ENCODE data around the gene NFYC.

DNA sequence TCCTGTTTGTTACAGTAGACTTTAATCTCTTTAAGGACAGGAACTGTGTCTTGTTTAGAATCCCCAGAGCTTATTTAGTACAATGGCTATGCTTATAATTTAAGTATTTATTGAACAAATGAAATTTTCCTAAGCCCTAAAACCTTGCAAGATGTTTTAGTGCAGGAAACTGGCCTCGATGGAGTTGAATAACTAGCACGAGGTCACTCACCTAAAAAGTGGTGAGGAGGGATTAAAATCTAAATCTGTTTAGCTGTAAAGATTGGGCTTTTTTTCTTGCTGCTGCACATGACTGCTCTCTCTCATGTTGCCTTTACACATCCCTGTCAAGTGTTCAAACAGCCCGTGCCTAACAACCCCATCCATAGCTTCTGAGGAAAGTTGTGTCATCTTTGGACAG is 10.2 kb downstream of the NFYC start:
- TF ChIP-seq, protein P1, sequence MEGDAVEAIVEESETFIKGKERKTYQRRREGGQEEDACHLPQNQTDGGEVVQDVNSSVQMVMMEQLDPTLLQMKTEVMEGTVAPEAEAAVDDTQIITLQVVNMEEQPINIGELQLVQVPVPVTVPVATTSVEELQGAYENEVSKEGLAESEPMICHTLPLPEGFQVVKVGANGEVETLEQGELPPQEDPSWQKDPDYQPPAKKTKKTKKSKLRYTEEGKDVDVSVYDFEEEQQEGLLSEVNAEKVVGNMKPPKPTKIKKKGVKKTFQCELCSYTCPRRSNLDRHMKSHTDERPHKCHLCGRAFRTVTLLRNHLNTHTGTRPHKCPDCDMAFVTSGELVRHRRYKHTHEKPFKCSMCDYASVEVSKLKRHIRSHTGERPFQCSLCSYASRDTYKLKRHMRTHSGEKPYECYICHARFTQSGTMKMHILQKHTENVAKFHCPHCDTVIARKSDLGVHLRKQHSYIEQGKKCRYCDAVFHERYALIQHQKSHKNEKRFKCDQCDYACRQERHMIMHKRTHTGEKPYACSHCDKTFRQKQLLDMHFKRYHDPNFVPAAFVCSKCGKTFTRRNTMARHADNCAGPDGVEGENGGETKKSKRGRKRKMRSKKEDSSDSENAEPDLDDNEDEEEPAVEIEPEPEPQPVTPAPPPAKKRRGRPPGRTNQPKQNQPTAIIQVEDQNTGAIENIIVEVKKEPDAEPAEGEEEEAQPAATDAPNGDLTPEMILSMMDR (tag by site-specific recombination; IDR thresholded peaks at IDR 0.05), result no peak
- TF ChIP-seq ZNF311 (tag by site-specific recombination; IDR thresholded peaks at IDR 0.05; ENCODE audit: borderline replicate concordance), result no peak
- TF ChIP-seq ZNF510 (tag by site-specific recombination; IDR thresholded peaks at IDR 0.05; ENCODE audit: insufficient replicate concordance), result no peak
- TF ChIP-seq ZNF777 (tag by site-specific recombination; IDR thresholded peaks at IDR 0.05; ENCODE audit: borderline replicate concordance), result no peak
- no peak for TF ChIP-seq SALL2 (tag by site-specific recombination; IDR thresholded peaks at IDR 0.05; ENCODE audit: borderline replicate concordance)
- no peak for TF ChIP-seq ZNF239 (tag by site-specific recombination; IDR thresholded peaks at IDR 0.05)
- TF ChIP-seq ZNF112 (tag by site-specific recombination; IDR thresholded peaks at IDR 0.05), result no peak
- no peak for TF ChIP-seq ZBTB21 (tag by site-specific recombination; IDR thresholded peaks at IDR 0.05)
- TF ChIP-seq KLF7 (tag by site-specific recombination; IDR thresholded peaks at IDR 0.05; ENCODE audit: borderline replicate concordance), result no peak
- no peak for TF ChIP-seq REPIN1 (tag by site-specific recombination; IDR thresholded peaks at IDR 0.05; ENCODE audit: low read depth)
- TF ChIP-seq SCRT1 (tag by site-specific recombination; IDR thresholded peaks at IDR 0.05; ENCODE audit: borderline replicate concordance), result no peak
- TF ChIP-seq KLF1 (tag by site-specific recombination; IDR thresholded peaks at IDR 0.05), result no peak
- no peak for TF ChIP-seq ZNF132 (tag by site-specific recombination; IDR thresholded peaks at IDR 0.05; ENCODE audit: borderline replicate concordance)

Measured in HEK293 (cell line).